Stomach (tissue), 4 donors: Measurements from ENCODE around the gene CAPN2.

Source experiments
- POLR2A ChIP-seq, 4 donors: fragments of 450-650 bp; IDR thresholded peaks; one replicate each; pipeline ENCODE4 v1.6.1; 2016; ENCODE audit warnings: antibody characterized with exemption in 4 of 4, control low read depth in 2 of 4, mild to moderate bottlenecking in 1 of 4, moderate library complexity in 1 of 4
- TF ChIP-seq, protein P1 (sequence below), 7 experiments: fragments of 450-650 bp in 4 of 7; fragments of 200-600 bp in 3 of 7; sonication (generic) in 3 of 7; IDR thresholded peaks; one replicate each; pipeline ENCODE4 v1.5.1; 2016 to 2019; ENCODE audit warnings: antibody characterized with exemption in 7 of 7, control low read depth in 2 of 7, mild to moderate bottlenecking in 1 of 7

DNA sequence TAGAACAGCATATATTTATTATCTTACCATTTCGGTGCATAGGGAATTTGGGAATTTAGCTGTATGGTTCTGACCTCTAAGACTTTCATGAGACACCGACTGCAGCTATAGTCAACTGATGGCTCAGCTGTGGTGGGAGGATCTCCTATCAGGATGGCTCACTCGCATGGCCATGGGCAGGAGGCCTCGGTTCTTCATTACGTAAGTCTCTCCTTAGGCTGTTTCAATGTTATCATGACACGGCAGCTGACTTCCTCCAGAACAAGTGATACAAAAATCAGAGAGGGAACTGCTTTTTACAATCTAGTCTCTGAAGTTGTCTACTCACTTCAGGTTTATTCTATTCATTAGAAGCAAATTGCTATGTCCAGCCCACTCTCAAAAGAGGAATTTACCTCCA lies 33.5 kb upstream of the CAPN2 start:
- TF ChIP-seq POLR2A (IDR thresholded peaks at IDR 0.05) = no peak
- TF ChIP-seq, protein P1, sequence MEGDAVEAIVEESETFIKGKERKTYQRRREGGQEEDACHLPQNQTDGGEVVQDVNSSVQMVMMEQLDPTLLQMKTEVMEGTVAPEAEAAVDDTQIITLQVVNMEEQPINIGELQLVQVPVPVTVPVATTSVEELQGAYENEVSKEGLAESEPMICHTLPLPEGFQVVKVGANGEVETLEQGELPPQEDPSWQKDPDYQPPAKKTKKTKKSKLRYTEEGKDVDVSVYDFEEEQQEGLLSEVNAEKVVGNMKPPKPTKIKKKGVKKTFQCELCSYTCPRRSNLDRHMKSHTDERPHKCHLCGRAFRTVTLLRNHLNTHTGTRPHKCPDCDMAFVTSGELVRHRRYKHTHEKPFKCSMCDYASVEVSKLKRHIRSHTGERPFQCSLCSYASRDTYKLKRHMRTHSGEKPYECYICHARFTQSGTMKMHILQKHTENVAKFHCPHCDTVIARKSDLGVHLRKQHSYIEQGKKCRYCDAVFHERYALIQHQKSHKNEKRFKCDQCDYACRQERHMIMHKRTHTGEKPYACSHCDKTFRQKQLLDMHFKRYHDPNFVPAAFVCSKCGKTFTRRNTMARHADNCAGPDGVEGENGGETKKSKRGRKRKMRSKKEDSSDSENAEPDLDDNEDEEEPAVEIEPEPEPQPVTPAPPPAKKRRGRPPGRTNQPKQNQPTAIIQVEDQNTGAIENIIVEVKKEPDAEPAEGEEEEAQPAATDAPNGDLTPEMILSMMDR (IDR thresholded peaks at IDR 0.05) = no peak
